Measurements from ENCODE around the gene FBRSL1.
"Not testable (repeated sequence)": the region's sequence is repeated elsewhere in the genome, so short reads cannot be mapped to it uniquely, and the experiment has no call there.

Gene FBRSL1

DNA sequence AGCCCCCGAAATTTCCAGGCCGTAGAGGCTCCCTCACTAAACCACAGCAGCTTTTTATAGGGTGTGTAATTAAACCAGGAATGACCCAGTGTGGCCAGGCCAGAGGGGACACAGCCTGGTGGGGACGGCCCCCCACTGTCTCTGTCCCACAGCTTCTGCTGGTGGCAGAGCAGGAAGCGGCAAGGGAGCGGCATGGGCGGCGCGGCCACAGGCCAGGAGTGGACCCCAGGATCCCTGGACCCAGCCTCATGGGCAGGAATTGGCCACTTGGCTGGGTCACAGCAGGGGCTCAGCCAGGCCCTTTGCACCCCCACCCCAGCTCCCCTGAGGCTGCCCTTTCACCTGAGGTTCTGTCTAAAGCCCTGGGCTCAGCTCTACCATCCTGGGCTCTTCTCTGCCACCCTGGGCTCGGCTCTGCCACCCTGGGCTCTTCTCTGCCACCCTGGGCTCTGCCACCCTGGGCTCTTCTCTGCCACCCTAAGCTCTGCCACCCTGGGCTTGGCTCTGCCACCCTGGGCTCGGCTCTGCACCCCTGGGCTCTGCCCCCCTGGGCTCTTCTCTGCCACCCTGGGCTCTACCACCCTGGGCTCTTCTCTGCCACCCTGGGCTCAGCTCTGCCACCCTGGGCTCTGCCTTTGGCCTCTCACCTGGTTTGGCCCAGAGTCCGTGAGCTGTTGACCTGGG, 39.3 kb downstream of the FBRSL1 start:
- no peak for DNase-seq

DNA sequence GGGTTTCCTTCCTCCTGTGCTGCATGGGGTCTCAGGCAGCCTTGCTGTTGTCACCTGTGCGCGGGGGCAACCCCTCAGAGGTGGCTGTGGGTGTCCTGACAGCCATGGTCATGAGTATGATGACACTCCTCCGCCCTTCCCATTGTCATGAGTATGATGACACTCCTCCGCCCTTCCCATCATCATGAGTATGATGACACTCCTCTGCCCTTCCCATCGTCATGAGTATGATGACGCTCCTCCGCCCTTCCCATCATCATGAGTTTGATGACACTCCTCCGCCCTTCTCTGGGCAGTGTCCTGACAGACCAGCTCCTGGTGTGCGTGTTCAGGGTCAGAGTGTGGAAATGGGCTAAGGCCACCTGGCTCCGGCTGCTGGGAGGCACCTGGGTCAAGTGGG, 40.0 kb downstream of the FBRSL1 start:
- DNase-seq: no peak

DNA sequence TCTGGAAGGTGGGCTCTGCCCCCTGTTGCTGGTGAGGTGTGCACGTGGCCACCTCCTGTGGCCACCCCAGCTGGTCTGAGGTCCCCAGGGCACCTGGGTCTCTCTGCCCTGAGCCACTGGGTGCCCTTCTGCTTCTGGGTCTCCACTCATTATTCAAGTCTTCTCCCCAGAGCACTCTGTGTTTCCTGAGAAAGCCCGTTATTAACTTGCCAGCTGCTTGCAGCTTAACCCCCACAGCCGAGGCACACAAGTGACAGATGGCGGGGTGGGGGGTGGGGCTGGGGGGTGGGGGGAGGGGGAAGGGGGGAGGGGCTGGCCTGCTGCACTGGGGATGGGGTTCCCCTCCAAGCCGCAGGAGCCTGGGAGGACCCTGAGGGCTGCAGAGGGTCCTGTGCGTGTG, 40.5 kb downstream of the FBRSL1 start:
- DNase-seq: no peak

DNA sequence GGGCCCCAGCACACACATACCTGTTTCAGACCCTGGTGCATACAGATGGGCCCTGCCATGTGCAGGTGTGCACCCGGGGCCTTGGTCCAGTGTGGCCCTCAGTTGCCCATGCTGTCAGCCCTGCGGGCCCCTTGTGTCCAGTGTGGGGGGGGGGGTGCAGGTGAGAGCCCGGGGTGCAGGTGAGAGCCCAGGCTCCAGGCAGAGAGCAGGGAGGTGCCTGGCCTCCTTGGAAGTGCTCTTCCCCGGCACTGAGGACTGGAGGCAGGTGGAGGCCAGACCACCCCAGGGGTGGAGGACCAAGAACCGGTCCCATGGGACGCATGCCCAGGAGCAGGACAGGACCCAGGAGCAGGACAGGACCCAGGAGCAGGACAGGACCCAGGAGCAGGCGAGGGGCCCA, 40.9 kb downstream of the FBRSL1 start:
- DNase-seq: no peak

DNA sequence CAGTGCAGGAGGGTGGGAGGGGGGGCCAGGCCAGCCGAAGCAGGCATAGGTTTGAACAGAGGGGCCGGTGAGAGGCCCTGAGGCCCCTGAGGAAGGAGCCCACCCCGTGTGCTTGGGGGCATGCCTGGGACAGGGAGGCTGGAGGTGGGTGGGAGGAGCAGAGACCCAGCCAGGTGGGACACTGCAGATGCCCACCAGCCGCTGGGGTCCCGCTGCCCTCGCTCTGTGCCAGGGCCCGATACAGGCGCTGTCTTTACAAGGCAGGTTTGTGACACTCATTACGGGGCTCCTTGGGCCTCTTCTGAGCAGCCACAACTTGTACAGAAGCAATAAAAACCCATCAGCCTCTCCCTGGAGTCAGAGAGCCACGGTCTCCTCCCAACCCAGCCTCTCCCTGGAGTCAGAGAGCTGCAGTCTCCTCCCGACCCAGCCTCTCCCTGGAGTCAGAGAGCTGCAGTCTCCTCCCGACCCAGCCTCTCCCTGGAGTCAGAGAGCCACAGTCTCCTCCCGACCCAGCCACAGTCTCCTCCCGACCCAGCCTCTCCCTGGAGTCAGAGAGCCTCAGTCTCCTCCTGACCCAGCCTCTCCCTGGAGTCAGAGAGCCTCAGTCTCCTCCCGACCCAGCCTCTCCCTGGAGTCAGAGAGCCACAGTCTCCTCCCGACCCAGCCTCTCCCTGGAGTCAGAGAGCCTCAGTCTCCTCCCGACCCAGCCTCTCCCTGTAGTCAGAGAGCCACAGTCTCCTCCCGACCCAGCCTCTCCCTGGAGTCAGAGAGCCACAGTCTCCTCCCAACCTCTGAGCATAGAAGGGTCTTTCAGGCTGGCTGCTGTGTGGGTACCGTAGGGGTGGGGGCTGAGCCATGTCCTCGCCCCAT, 43.0 kb downstream of the FBRSL1 start:
- DNase-seq: not testable (repeated sequence)

DNA sequence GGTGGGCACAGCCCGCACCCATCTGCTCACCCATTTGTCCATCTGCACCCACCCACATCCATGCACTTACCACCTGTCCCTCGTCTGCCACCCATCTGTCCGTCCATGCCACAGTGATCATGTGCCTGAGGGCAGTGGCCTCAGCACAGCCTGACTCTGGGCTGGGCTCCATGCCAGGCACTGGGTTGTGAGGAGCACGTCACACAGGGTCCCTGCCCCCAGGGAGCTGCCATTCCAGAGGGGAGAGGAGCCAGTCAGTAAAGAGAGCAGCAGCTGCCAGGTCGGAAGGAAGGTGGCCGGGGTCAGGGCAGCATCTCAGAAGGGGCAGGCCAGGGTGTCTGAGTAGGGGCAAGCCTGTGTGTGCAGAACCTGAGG, 43.6 kb downstream of the FBRSL1 start:
- no peak for DNase-seq

DNA sequence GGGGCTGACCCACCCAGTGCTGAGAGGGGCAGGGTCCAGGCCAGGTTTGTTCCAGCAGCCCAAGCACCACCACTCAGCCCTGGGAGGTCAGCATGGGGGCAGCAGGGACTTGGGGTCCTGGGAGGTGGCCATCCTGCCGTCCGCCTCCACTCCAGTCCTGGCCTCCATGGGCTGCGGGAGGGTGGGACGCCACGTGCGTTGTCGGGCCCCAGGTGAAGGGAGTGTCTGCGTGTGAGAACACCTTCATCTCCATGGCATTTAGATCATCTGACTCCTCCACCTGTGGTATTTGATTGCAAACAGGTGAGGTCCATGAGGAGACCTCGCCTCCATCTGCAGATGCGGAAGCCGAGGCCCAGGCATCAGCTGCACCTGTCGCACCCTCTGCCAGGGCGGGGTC, 44.1 kb downstream of the FBRSL1 start:
- DNase-seq: no peak

DNA sequence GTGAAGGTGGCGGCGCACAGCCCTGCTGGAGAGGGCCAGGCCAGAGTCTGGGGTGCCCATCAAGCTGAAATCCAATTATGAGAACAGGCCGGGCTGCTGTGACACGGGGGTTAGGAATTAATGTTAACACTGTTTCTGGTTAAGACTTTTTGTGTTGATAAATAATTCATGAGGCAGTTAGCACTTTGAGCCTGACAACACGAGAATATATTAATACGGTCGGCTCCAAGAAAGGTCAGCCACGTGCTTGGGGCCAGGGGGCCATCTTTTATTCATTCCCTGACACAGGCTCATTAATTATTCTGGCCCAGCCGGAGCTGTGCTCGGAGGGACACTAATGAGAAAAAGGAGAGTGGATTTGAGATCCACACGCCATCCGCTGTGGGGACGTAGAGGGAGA, 45.1 kb downstream of the FBRSL1 start:
- no peak for DNase-seq

DNA sequence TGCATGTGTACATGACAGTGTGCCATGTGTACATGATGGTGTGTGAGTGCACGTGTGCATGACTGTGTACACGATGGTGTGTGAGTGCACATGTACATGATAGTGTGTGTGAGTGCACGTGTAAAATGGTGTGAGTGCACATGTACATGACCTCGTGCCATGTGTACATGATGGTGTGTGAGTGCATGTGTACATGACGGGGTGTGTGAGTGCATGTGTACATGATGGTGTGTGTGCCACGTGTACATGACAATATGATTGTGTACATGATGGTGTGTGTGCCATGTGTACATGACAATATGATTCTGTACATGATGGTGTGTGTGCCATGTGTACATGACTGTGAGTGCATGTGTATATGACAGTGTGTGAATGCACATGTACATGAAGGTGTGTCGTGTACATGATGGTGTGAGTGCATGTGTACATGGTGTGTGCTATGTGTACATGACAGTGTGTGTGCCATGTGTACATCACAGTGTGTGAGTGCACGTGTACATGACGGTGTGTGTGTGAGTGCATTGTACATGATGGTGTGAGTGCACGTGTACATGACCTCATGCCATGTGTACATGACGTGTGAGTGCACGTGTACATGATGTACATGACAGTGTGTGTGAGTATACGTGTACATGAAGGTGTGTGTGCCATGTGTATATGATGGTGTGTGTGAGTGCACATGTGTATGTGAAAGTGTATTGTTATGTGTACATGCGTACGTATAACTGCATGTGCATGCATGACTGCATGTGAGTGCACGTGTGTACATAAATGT, 46.3 kb downstream of the FBRSL1 start:
- no peak for DNase-seq

DNA sequence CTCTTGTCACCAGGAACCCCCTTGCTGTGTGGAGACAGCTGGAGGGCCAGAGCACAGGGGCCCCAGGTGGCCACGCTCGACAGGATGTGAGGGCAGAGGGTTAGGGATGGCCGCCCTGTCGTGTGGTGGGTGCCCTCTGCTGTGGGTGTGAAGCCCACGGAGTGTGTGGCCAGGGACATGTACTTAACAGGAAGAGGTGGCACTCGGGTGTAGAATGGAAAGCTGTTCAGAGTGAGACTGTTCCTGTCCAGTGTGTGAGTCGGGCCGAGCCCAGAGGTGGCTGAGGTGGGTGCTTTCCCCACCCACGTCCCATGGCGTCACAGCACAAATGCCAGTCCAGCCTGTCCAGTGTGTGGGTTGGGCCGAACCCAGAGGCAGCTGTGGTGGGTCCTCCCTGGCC, 47.1 kb downstream of the FBRSL1 start:
- DNase-seq: no peak

DNA sequence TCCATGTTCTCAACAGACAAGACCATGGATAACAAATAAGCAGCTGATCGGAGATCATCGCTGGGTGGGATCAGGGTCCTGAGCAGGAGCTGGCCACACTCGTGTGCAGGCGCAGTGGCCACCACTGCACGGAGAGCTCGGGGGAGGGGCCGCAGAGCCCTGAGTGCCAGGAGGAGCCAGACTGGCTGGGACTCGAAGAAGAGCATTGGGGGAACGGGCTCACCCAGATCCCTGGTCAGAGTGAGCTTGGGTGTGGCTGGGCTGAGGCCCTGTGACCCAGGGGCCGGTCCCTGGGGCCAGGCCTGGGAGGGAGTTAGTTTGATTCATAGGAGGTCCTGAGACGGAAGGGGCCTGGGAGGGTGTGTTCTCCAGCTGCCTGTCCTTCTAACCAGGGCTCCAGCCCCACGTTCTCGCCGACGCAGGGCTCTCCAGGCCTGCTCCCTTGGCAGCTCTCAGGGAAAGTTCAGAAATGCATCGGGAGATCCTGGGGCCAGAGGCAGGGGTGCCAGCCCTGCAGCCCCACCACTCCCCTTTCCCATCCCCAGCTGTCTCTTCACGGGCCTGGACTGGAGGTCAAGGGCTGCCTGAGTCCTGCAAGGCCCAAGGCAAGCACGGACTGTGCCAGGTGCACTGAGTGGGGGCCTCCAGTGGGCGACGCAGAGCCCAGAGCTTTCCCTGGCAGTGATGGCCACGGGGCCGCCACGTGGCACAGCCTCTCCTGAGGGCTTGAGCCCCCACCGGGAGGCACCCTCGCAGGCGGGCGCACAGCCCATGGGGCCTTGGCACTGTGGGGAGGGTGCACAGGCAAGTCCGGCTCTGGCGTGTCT, 48.1 kb downstream of the FBRSL1 start:
- no peak for DNase-seq

DNA sequence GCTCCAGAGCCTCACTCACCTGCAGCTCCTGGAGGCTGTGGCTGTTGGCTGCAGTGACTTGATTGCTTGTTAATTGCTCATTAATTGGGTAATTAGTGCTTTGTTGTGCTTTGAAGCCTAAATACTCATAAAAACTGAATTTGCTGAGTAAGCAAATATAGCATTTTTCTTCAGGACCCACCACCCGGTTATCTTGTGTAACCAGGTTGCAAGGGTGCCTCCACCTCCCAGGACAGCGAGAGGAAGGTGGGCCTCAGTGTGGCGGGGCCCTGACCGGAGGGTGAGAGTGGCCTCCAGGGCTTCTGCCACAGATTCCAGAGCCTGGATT, 48.7 kb downstream of the FBRSL1 start:
- DNase-seq: no peak

DNA sequence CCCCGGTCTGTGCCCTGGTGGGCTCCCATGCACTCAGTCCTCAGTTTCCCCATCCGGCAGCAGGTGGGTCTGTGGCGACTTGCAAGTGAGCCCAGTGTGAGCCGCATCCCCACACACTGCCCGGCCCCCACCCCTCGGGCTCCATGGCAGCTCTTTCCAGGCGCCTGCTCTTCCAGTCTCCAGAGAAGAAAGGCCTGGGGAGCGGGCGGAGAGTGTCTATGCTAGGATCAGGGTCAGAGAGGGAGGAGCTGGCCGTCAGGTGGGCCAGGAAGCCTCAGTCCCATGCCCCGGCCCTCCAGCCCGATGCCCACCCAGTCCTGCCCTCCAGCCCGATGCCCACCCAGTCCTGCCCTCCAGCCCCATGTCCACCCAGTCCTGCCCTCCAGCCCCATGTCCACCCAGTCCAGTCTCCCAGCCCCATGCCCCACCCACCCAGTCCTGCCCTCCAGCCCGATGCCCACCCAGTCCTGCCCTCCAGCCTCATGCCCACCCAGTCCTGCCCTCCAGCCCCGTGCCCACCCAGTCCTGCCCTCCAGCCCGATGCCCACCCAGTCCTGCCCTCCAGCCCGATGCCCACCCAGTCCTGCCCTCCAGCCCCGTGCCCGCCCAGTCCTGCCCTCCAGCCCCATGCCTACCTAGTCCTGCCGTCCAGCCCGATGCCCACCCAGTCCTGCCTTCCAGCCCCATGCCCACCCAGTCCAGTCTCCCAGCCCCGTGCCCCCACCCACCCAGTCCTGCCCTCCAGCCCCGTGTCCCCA, 49.2 kb downstream of the FBRSL1 start:
- DNase-seq: no peak

DNA sequence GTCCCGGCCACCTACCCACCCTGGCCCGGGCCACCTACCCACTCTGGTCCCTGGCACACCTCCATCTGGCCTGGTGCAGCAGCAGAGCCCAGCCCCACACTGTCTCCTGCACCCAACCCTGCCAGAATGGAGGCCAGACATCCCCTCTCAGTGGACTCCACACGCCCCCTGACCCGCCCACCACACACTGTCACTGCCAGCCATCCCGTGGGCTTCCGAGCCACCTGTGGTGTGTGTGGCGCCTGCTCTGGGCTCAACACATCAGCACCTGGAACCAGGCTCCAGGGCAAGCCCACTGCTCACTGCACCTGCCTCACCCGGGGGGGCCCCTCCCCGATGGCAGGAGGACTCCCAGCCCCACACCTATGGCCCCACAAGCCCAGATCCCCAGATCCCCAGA, 50.5 kb downstream of the FBRSL1 start:
- no peak for DNase-seq

DNA sequence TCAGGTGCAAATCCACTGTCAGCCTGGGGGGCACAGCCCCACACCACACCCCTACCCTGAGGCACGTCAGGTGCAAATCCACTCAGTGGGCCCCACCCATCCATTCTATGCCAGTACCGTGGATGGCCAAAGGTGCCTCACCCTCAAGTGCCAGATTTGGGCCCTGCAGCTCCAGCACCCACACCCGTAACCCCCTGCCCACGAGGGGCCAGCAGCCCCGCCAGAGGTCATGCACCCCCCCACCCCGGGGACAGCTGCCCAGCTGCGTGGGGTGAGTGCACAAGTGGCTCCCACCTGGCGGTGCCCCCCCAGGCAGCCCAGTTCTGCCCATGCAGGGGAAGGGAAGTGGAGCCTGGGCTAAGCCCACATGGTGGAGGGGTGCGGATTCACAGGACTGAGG, 51.2 kb downstream of the FBRSL1 start:
- DNase-seq: no peak

DNA sequence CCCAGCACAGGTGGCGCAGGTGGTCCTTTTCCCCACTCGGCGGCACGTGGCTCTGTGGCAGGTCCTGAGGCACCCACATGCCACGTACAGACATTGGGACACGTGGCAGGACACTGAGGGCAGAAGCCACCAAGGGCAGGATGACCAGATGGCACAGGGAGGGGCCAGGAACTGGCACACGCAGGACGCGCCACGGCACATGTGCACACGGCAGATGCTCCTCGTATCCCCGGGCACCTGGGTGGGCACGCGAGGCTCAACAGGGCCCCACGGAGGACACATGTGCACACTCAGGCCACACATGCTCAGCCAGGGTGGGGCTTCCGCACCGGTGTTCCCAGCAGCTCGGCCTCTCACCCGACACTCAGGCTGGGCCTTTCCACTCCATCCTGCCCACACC, 52.0 kb downstream of the FBRSL1 start:
- no peak for DNase-seq

DNA sequence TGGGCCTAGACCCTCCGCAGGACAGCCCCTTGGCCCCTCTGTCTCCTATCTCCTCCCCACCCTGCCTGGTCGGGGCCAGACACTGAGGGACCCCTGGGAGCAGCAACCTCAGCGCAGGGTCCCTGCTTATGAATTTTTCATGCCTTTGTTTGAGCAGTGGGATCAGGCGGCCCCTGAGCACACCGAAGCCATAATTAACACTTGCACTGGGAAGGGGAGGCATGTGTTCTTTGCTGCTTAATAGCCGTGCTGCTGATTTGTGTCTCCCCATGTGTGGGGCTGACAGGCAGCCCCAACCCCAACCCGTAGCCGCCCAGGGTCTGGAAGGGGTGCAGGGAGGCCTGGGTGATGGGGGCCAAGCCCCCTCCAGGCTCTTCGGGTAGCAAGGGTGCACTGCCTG, 52.7 kb downstream of the FBRSL1 start:
- no peak for DNase-seq

DNA sequence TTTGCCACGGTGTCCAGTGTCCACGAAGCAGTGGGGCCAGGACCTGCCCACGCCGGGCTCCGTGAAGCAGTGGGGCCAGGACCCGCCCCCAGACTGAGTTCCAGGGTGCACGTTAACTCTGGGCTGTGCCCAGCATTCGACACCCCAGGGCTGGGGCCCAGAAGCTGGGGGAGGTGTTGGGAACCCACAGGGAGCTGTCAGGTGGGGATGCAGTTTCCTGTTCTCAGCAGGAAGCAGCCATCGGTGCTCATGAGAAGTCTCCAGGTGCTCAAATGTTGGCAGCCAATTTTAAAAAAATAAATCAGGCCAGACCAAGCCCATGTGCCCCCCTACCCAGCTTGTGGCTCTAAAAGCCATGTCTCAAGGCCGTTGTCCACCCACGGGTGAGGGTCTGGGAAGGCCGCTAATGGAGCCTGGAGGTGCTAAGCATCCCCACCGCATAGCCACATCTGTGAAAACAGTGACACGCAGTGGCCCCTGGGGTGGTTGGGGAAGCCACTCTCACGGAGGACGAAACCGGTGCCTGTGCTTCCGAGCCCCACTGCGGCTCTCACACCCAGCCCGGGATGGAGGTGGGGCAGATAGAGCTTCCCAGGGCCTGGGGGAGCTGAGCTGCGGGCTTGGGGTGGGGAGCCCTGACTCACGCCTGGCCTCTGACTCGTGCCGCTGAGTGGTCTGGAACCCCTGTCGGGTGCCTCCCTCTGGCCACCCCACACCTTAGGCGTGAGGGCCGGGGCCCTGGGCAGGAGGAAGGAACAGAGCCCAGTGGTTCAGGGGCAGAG, 53.5 kb downstream of the FBRSL1 start:
- no peak for DNase-seq

DNA sequence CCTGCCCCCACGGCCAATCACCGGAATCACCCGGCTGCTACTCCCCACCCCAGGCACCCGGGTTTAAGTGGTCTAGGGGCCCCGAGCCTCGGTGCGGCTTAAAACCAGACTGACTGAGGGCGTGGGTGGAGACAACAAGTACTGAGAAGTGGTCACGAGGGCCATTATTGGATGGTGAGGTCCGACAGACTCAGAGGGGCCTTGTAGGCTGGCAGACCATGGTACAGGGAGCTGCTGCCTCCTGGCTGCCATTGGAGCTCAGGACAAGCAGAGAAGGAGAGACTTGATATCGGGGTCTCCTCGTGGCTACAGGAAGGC, 54.1 kb downstream of the FBRSL1 start:
- no peak for DNase-seq

DNA sequence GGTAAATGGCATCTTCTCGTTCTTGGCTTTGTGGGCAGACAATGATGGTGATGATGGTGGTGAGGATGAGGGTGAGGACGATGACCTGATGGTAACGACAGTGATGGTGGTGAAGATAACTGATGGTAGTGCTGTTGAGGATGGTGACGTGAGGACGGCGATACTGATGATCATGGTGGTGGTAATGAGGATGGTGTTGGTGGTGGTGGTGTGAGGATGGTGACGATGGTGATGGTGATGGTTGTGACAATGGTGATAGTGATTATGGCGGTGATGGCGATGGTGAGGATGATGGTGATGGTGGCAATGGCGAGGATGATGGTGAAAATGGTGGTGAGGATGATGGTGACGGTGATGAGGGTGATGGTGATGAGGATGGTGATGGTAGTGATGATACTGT, 54.5 kb downstream of the FBRSL1 start:
- DNase-seq: no peak

DNA sequence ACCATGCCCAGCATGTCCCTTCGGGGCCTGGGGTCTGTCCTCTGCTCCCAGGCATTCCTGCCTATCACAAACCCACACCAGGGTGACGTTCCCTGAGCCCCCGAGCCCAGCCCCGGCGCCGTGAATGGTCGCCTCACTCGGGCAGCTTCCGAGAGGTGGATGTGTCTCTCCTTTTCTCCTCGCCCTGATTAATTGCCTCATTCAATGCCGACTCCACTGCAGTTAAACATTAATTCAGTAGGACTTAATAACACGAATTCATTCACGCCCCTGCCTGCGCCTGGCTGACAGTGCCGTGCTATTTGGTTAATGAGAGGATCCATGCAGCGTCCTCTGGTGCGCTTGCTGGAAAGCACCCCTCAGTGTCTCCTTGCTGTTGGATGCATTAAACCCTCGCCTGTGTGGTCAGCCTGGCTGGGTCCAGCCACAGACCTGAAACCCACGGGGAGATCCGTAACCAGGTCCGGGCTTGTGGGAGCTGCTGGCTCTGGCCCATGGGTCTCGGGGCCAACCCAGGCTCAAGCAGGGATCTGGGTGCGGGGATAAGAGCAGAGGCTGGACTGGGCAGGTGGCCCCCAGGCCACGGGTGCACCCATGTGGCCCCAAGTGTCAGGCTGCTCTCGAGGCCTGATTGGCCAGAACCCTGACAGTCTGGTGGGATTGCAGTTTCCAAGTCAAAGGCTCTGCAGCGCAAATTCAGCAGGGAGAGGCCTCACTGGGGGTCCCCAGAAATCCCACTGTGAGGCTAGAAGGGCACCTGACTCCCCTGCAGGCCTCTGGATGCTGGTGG, 55.4 kb downstream of the FBRSL1 start:
- DNase-seq: no peak

Measured in NCI-H2029 treated with DMSO at 0.1 percent for 48 hours (cell line).